H1 (cell line): ENCODE data around the gene DBNDD1. TPM values are rescaled to one million over a fixed set of nuclear protein-coding genes. Genes with fewer than 3 reads are reported as not detected.

ENCODE experiments used
- E2F6 ChIP-seq: IDR thresholded peaks from 2 replicates; pipeline ENCODE4 v1.6.1; 2012; ENCODE audit warnings: inconsistent platforms
- SAP30 ChIP-seq: fragments of 300-600 bp; sonication (generic); IDR thresholded peaks from 2 replicates; pipeline ENCODE4 v1.7.1; 2012; ENCODE audit warnings: low read length, moderate library complexity, mild to moderate bottlenecking, inconsistent platforms; ENCODE audit not compliant: insufficient read depth, insufficient replicate concordance
- SIN3A ChIP-seq, 2 experiments: IDR thresholded peaks in 1 of 2; conservative IDR thresholded peaks in 1 of 2; 2 replicates each; pipeline ENCODE4 v1.6.1; 2011 to 2012; ENCODE audit warnings: low read length in 2 of 2, improper control_type of control experiment in 1 of 2, low read depth in 1 of 2, mild to moderate bottlenecking in 1 of 2
- SIX5 ChIP-seq: IDR thresholded peaks from 2 replicates; pipeline ENCODE4 v1.6.1; 2011; ENCODE audit warnings: mild to moderate bottlenecking, low read depth, low read length
- SP4 ChIP-seq: IDR thresholded peaks from 2 replicates; pipeline ENCODE4 v1.6.1; 2012; ENCODE audit warnings: low read length, inconsistent platforms
- polyA plus RNA-seq, 7 experiments: library from polyadenylated mRNA; depleted of rRNA in 3 of 7; stranded (reverse) in 5 of 7; unstranded in 2 of 7; fragments of >200 nt in 5 of 7; fragments of 200-250 nt in 2 of 7; gene quantifications; 1 replicate in 5 of 7; 2 replicates in 1 of 7; 4 replicates in 1 of 7; pipeline versions ENCODE4 v1.2.1 to v1.2.3, GENCODE V29; 2011 to 2013; ENCODE audit warnings: missing spikeins in 2 of 7, mixed read lengths in 2 of 7
- total RNA-seq: library from RNA; stranded (reverse); fragmentation: NEBNext Ultra II Directional; extraction: Animal tissue kit (Norgen Biotek cat#: 25700); gene quantifications from 2 replicates; pipeline ENCODE4 v1.2.1, GENCODE V29; 2021

The DBNDD1 gene
- total and polyA plus RNA-seq, 2 of the 8 experiments (the other 6 are each of a cell fraction or from before 2014, with no cell fraction given), result 69.9 to 92.6 TPM

GRCh38 chr16:90042946-90043514 lies 23.8 kb upstream of the DBNDD1 start (continued):
- TF ChIP-seq E2F6 (no peak), SIX5 (no peak), SP4 (no peak), SIN3A (conservative IDR thresholded peaks at IDR 0.05 in 1 of 2, IDR thresholded peaks at IDR 0.05 in 1 of 2; ENCODE audit: low read depth in 1 of 2, low read length in 2 of 2) (no peak), SAP30 (no peak)
- TF ChIP-seq, all 59 proteins: peak for 0
